ENCODE measurements around the gene ZNF236.

GRCh38 chr18:77016936-77017335 is 194.6 kb downstream of the ZNF236 start:
- TF ChIP-seq CTCF (IDR thresholded peaks at IDR 0.05) (no peak), POLR2AphosphoS5 (IDR thresholded peaks at IDR 0.05) (no peak)
